Suprapubic skin (tissue), 4 donors: Measurements from ENCODE around the gene ARAF.

Experiments used
- POLR2A ChIP-seq, 2 donors: fragments of 450-650 bp; IDR thresholded peaks; one replicate each; pipeline ENCODE4 v1.6.1; 2017; ENCODE audit warnings: antibody characterized with exemption in 2 of 2, mild to moderate bottlenecking in 2 of 2, moderate library complexity in 2 of 2
- POLR2AphosphoS5 ChIP-seq, 3 donors: sonication (generic); formaldehyde crosslinking; IDR thresholded peaks; one replicate each; pipeline ENCODE4 v1.6.1; 2017; ENCODE audit warnings: antibody characterized with exemption in 3 of 3
- TF ChIP-seq, protein P1 (sequence below), 2 donors: fragments of 200-600 bp in 1 of 2; fragments of 450-650 bp in 1 of 2; sonication (generic) in 1 of 2; IDR thresholded peaks; one replicate each; pipeline ENCODE4 v1.5.1; 2016 to 2019; ENCODE audit warnings: antibody characterized with exemption in 2 of 2, mild to moderate bottlenecking in 1 of 2, moderate library complexity in 1 of 2

DNA sequence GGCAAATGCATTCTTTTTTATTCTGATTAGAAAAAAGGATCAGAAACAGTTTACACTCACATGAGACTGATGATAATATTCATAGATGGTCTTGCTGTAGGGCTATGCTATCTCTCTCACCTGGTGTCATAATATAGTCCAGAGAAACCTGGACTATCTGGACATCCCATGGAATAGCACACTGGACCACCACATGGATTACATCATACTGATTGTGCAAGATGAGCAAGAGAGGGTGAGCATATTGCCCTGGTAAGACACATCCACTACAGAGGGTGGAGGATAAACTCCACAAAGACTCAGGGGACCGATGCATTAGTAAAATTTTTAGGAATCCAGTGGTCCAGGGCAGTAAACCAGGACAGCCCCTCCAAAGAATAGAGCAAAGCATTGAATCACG, 50.5 kb downstream of the ARAF start:
- TF ChIP-seq, protein P1, sequence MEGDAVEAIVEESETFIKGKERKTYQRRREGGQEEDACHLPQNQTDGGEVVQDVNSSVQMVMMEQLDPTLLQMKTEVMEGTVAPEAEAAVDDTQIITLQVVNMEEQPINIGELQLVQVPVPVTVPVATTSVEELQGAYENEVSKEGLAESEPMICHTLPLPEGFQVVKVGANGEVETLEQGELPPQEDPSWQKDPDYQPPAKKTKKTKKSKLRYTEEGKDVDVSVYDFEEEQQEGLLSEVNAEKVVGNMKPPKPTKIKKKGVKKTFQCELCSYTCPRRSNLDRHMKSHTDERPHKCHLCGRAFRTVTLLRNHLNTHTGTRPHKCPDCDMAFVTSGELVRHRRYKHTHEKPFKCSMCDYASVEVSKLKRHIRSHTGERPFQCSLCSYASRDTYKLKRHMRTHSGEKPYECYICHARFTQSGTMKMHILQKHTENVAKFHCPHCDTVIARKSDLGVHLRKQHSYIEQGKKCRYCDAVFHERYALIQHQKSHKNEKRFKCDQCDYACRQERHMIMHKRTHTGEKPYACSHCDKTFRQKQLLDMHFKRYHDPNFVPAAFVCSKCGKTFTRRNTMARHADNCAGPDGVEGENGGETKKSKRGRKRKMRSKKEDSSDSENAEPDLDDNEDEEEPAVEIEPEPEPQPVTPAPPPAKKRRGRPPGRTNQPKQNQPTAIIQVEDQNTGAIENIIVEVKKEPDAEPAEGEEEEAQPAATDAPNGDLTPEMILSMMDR (IDR thresholded peaks at IDR 0.05): no peak
- TF ChIP-seq POLR2AphosphoS5 (IDR thresholded peaks at IDR 0.05) (no peak), POLR2A (IDR thresholded peaks at IDR 0.05) (no peak)
